ENCODE results near the gene EPS8.
"Not testable (repeated sequence)": the region's sequence is repeated elsewhere in the genome, so short reads cannot be mapped to it uniquely, and the experiment has no call there.

EPS8 gene

DNA sequence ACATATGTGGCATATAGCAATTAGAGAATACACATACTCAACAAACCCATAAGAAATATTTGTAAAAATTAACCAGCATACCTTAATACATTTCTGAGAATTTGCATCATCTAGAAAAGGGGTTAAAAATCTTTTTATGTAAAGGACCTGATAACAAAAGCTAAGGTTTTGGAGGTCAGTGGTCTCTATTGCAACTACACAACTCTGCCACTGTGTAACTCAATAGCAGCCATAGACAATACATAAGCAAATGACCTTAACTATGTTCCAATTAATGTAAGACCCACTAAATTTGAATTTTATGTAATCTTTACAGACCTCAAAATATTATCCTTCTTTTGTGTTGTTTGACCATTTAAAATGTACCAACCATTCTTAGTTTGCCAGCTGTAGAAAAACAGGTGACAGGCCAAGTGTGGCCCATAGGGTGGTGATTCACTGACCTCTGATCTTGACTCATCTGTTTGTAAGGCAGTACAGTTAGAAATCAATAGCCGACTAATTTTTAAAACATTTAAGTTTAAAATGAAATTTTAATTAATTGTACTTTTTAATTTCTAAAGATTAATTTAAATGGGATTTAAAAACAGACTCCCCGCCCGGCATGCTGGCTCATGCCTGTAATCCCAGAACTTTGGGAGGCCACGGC is 7.4 kb upstream of the EPS8 start:
- no peak for DNase-seq

- DNase-seq: no peak
Observed at GRCh38 chr12:15794836-15795235, 5.6 kb upstream of the EPS8 start.

DNA sequence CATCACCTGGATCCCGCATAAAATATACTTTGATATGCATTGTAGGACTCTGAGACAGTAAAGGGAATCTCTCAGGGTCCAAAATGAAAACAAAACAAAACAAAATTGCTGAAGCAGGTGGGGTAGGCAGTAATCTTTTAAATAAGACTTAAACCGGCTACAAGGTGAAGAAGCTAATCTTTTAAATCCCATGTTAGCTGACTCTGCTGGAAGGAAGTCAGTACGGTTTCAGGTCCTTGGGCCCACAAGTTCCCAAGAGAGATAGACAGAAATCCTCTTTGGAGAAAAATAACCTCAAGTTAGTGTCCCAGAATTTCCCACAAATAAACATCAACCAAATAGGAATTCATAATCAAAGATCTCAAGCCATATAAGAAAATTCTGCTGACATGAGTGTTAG is 5.0 kb upstream of the EPS8 start:
- DNase-seq: no peak

GRCh38 chr12:15788233-15789219 is 662 bp downstream of the EPS8 start:
- DNase-seq: no peak

GRCh38 chr12:15787778-15788177 is 1.4 kb downstream of the EPS8 start:
- no peak for DNase-seq

- DNase-seq: no peak
Observed at GRCh38 chr12:15786772-15787171, 2.4 kb downstream of the EPS8 start.

- DNase-seq: no peak
Observed at GRCh38 chr12:15783288-15783687, 5.9 kb downstream of the EPS8 start.

DNA sequence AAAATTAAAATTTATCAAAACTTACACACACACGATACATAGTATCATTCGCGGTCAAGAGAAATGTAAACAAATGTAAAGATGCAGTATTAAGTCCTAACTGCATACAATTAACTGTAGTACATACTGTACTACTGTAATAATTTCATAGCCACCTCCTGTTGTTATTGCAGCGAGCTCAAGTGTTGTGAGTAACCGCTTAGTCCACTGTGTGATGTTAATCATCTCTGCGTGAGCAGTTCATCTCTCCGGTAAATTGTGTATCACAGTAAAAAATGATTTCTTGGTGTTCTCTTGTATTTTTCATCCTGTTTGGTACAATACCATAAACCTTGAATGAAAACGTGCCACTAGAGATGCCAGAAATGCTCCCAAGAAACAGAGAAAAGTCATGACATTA is 6.5 kb downstream of the EPS8 start:
- DNase-seq: no peak

DNA sequence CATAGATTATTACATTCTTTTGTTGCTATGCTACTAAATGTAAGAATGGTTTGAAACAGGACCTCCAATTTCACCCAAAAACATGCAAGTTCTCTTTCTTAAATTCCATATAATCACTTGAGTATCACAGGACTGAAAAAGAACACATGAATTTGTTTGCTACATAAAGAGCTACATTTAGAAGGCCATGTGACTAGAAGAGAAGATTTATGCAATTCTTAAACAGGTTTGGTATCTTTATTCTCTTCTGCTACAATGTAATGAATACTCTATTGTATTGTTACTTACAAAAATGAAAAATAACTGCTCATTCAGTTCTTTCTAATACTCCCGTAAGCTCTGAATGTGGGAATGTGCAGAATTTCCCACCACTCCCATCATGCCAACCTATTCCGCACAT is 9.3 kb downstream of the EPS8 start:
- DNase-seq: no peak

DNA sequence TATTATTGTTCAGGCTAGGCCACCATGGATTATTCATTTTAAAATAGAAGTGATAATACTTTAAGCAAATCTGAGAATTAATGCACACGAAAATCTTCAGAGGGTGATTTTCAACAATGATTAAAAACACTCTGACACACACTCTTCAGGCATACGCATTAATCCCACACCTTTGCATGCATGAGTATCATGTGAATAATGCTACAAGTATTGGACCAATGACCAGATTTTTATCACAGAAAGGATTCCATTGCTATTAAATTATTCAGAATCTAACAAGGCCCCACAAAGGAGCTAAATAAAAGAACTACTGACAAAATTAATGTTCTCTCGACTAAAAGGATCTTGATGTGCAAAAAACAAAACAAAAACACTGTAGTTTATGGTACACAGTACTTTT is 11.1 kb downstream of the EPS8 start:
- no peak for DNase-seq

GRCh38 chr12:15777355-15778012 is 11.7 kb downstream of the EPS8 start:
- DNase-seq: no peak

GRCh38 chr12:15776532-15776931 is 12.7 kb downstream of the EPS8 start:
- no peak for DNase-seq

- DNase-seq: no peak
Observed at GRCh38 chr12:15774819-15775218, 14.4 kb downstream of the EPS8 start.

GRCh38 chr12:15772405-15773018 is 16.7 kb downstream of the EPS8 start:
- DNase-seq: no peak

- no peak for DNase-seq
Observed at GRCh38 chr12:15770581-15770980, 18.6 kb downstream of the EPS8 start.

DNA sequence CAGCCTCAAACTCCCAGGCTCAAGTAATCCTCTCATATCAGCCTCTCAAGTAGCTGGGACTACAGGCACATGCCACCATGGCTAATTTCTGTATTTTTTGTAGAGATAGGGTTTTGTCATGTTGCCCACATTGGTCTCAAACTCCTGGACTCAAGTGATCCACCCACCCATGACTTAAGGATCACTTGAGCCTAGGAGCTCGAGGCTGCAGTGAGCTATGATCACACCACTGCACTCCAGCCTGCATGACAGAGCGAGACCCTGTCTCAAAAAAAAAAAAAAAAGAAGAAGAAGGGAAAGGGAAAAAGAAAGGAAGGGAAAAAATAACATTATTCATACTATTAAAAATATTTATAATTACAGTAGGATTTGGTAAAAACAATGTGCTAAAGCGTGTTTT is 19.2 kb downstream of the EPS8 start:
- no peak for DNase-seq

DNA sequence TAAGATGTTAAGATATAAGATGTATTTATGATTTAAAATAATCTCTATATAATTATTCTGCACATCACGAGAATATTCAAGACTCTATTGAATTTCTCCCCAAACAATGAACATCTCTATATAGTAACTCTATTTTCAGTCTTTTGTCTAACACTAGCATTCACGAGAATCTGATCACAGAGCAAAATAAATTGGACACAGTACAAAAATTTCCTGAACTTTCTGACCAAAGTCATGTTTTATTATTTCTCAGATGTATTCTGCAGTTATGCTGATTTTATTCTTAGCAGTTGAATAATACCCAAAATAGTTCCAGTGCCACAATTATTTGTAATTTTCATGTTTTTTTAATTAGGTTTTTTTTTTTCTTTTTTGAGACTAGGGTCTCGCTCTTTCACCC is 19.6 kb downstream of the EPS8 start:
- DNase-seq: no peak

- no peak for DNase-seq
Observed at GRCh38 chr12:15767301-15767700, 21.9 kb downstream of the EPS8 start.

DNA sequence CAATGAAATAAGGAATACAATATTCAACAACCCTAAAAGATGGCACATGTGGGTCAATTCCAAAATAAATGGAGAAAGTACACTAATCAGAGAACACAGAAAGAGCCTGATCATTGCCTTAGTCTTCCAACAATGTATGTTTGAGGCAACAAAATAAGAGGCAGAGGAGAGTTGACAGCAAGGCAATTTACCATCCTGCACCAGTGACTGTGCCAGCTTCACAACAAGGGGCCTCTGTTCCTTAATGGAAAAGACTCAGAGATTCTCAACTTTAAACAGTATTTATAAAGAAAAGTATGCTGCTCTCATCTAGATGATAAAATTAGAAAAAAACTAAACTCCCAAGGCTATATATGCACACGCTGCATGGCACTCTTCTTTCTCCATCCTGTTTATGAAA is 25.9 kb downstream of the EPS8 start:
- DNase-seq: no peak

DNA sequence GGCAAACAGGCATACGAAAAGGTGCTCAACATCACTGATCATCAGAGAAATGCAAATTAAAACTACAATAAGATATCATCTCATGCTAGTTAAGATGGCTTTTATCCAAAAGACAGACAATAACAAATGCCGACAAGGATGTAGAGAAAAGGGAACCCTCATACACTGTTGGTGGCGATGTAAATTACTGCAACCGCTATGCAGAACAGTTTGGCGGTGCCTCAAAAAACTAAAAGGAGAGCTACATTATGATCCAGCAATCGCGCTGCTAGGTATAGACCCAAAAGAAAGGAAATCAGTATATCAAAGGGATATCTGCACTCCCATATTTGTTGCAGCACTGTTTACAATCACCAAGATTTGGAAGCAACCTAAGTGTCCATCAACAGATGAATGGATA is 27.0 kb downstream of the EPS8 start:
- DNase-seq: not testable (repeated sequence)

GRCh38 chr12:15757553-15758255 is 31.5 kb downstream of the EPS8 start:
- no peak for DNase-seq

DNA sequence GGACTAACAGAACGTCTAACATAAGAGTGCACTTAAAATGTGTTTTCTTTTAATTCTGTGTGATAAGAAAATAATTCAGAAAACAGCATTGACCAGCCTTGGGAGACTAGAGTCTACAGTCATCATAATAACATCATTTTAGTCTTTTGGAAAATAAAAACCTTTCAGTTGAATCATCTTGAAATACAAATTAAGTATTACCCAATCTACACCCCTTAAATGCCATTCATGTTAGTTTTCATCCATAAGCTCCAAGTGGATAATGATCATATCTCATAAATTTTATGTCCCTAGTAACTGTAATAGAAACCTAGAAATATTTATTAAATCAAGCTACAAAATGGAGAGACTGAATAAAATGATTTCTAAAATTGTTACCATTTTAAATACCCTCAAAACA is 32.4 kb downstream of the EPS8 start:
- no peak for DNase-seq

DNA sequence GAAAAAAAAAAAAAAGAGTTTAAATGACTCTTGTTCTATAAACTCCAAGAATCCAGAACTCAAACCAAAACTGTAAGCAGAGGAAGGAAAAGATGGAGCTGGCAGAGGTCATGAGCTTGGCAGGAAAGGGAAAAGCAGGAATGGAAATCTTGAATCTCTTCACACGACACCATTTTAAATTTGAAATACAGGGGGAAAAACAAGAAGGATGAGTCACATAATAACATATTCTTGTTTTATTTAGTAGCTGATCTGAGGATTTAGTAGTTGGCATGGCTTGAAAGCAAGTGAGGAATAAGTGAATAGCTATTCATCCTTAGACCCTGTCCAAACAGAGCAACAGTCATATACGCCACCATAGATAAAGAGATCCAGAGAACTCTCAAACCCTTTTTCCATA is 35.0 kb downstream of the EPS8 start:
- no peak for DNase-seq
